D721Med (cell line): ENCODE data around the gene URB2.
A peak's percentile ranks its signal among the peaks of the same experiment; 100 is the strongest.
"Not testable (repeated sequence)": the region's sequence is repeated elsewhere in the genome, so short reads cannot be mapped to it uniquely, and the experiment has no call there.

Source experiments
- DNase-seq: peaks from one replicate; pipeline ENCODE4 v3.0.0; 2011; ENCODE audit warnings: low spot score; ENCODE audit not compliant: insufficient read length
- FAIRE-seq: peaks from 2 replicates; lab custom pipeline; 2011; peaks lifted over from hg19 to GRCh38; lab: Jason Lieb, UNC
- CTCF ChIP-seq: IDR thresholded peaks from 2 replicates; pipeline ENCODE4 v1.5.1; 2012; ENCODE audit warnings: mild to moderate bottlenecking, control low read depth; ENCODE audit not compliant: insufficient read depth; ENCODE audit errors: missing control alignments

The URB2 gene

GRCh38 chr1:229704157-229704556 lies 78.1 kb downstream of the URB2 start:
- no peak for DNase-seq
- no peak for TF ChIP-seq CTCF
- no peak for FAIRE-seq

GRCh38 chr1:229705152-229705551 lies 79.1 kb downstream of the URB2 start:
- not testable (repeated sequence) for DNase-seq, FAIRE-seq

- not testable (repeated sequence) for FAIRE-seq, DNase-seq
Measured at GRCh38 chr1:229707127-229707526, 81.1 kb downstream of the URB2 start.

- DNase-seq (no peak), FAIRE-seq (peak; percentile 51)
- TF ChIP-seq CTCF: no peak
Measured at GRCh38 chr1:229709500-229710013, 83.5 kb downstream of the URB2 start.
